GM19023 (cell line): ENCODE results near the gene ARL16.

Source experiments
- ATAC-seq: cut with Tn5 transposase; IDR thresholded peaks from one replicate; pipeline ENCODE4 v1.9.1; 2021; ENCODE audit warnings: mild to moderate bottlenecking, moderate library complexity; ENCODE audit not compliant: unreplicated experiment

The ARL16 gene

DNA sequence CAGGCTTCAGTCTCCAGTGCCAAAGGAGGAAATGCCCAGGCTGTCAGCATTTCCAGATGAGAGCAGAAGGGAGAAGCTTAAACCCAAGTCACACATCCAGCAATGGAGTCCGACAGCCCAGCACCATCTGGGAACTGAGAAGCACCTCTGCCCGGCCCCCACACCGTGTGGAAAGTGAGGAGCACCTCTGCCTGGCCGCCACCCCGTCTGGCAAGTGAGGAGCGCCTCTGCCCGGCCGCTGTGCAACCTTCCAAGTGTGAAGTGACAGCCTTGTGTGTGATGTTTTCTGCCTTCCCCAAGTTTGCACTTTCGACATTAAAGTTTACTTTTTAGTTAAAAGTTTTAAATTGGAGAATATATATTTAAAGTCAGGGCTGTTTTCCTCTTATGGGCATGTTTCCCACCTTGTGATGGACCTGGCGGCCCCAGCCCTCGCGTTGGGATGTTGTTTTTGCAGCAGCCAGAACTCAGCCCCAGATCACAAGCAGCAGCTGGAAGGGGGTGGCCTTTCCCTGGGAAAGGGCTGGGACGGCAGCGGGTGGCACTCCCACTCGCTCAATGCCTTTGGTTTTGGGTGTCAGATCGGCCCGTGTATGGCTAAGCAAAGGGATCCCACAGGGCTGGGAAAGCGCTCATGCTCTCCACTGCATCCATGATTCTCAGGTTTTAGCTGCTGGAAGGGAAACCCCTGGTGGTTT lies 9.9 kb downstream of the ARL16 start:
- no peak for ATAC-seq

DNA sequence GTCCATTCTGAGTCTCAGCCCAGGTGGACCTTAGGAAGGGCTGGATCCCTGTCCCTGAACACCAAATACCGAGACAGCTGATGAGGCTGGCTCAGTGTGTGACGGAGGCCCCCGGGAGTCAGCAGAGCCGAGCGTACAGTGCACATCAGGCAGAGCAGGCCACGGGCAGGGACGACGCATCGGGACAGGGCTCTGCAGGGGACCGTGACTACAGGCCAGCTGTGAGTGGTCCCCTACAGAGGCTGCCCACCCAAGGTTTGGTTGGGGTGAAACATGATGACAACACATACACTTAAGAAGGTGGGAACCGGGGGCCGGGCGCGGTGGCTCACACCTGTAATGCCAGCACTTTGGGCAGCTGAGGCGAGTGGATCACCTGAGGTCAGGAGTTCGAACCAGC lies 10.6 kb downstream of the ARL16 start:
- ATAC-seq, result no peak

DNA sequence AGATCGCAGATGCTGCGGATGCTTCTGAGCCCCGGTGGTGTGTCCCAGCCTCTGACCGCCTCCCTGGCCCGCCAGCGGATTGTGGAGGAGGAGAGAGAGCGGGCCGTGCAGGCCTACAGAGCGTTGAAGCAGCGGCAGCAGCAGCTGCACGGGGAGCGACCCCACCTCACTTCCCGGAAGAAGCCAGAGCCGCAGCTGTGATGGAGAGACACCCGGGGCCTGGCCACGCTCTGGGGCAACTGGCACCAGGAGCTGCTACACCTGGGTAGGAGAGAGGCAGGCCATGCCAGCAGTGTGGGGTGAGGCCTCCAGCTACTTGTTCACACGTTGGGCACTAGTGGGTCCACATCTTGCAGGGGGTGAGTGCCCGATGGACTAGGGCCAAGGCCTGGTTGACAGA lies 11.1 kb downstream of the ARL16 start:
- no peak for ATAC-seq

DNA sequence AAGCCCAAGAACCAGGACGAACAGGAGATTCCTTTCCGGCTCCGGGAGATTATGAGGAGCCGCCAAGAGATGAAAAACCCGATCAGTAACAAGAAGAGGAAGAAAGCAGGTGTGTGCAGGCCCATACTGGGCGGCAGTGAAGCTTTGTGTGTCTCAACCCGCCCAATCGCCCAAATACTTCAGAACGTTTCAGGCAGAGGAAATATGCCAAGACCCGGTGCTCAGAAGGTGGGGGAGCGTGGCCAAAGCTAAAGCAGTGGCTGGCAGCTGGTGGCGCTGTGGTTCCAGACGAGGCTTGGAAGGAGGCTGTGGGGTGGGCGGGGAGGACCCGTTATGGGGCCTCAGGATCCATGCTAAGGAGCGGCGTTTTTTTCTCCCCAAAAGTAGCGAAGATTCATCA lies 15.8 kb downstream of the ARL16 start:
- ATAC-seq, result no peak

DNA sequence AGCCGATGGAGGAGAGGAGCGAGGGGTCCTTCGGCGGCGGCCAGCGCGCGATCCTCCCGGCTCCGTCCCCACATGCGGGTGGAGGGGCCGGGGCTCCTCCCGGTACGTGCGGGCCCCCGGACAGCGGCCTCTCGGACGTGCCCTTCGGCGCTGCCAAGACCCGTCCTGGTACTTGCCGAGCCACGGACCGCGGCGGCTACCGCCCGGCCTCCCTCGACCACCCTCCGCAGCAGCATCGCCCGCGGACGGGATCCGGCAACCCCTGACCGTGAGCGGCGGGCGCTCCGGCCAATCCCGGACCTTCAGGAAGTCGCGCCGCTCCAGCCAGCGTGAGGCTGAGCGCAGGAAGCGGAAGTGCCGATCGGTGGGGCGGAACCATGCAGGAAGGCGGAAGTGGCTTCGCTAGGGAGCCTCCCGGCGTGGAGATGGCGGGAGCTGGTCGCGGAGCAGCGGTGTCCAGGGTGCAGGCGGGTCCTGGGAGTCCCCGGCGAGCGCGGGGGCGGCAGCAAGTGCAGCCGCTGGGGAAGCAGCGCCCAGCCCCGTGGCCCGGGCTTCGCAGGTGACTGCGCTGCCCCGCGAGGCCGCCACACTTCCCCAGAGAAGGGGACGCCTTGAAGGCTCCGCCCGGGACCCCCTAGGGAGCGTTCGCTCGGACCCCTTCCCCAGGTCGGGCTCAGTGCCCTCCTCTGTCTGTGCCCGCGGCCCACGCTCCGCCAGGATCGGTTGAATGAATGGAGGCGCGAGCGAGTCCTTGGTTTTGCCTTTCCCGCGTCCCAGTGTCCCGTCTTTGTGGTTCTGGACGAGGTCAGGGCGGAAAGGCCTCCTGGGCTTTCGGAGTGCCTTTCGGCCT lies 17.0 kb downstream of the ARL16 start, which contains the start of the genes CCDC137 and OXLD1:
Gene CCDC137, plus strand, starts transcription at position 396 of the 850 bp plus-strand sequence. Its CDS starts 30 bp downstream, at position 426.
Gene OXLD1, minus strand, starts transcription at position 264 of the 850 bp plus-strand sequence. Its CDS starts 28 bp downstream, at position 236.
- peak; percentile 89 for ATAC-seq

DNA sequence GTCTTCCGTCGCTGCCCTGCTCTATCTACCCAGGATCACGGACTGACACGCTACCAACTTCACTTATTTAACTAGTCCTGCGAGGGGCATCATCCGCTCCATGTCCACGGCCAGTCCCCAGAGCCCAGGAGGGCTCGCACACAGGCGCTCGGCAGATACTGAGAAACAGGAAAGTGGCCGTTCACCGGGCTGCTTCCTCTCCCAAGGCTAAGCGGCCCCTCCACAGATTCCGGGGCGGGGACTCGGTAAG lies 17.6 kb downstream of the ARL16 start:
- ATAC-seq, result peak; percentile 8

DNA sequence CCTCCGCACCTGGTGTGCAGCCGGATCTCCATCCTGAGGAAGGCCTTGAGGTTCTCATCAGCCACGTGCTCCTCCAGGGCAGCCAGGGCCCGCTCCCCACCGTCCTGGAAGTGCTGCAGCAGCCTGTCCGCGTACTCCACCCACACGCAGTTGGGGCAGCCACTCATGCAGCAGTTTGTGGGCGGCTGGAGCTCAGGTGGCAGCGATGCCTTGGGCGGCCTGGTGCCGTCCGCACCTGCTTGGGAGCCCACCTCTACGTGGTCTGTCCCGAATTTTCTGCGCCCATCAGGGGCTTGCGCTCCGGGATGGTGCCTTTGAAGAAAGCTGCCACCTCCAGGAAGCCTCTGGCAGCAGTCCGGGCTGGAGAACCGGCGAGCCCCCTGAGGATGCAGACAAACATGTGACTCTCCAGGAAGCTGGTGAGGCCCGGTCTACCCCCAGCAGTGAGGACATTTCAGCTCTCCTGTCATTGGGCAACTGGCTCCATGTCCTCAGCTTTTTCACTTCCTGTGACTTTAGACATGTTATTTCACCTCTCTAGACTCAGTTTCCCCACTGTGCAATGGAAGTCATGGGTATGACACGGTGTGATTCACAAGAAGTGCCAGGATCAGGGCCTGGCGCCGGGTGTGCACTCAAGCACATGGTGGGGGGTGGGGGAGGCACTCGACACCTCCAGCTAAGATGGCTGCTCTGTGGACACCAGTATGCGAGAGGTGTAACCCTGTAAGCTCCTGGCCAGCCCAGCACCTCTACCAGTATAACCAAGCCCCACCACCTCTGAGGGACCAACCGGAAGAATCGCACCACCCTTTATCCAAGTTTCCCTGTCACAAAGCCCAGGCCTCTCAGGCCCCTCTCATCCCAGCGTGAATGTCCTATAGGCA lies 18.1 kb downstream of the ARL16 start:
- no peak for ATAC-seq

DNA sequence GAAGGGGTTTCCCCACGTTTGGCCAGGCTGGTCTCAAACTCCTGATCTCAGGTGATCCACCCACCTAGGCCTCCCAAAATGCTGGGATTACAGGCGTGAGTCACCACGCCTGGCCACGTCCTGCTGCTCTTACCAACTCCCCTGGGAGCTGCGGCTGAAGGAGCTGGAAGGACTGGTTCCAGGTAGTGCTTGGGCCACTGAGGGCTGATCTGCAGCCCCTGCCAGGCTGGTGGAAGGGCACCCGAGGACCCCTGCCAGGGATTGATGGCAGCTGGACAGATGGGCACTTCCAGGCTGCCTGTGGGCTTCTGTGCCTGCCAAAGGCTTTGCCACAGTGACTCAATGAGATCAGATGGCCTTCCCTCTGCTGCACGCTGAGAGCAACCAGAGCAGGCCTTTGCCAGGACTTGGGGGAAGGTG lies 19.5 kb downstream of the ARL16 start:
- no peak for ATAC-seq

DNA sequence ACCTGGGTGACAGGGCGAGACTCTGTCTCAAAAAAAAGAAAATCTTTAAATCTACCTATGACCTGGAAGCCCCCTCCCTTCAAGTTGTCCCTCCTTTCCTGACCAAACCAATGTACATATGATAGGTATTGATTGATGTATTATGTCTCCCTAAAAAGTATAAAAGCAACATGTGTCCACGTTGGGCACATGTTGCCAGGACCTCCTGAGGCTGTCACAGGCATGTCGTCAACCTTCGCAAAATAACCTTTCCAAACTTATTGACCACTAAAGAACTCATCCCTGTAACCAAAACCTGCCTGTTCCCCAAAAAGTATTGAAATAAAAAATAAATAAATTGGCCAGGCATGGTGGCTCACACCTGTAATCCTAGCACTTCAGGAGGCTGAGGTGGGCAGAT lies 21.6 kb downstream of the ARL16 start:
- no peak for ATAC-seq

DNA sequence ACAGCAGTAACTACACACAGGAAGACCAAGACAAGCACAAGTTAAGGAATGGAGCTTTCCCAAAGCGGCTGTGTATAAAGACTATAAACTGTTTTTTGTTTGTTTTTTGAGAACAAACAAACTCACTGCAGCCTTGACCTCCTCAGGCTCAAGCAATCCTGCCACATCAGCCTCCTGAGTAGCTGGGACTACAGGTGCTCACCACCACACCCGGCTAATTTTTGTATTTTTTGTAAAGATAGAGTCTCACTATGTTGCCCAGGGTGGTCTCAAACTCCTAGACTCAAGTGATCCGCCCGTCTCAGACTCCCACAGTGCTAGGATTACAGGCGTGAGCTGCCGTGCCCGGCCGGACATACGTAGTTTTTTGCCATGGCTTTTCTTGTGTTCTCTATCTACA lies 23.2 kb downstream of the ARL16 start:
- ATAC-seq, result no peak

DNA sequence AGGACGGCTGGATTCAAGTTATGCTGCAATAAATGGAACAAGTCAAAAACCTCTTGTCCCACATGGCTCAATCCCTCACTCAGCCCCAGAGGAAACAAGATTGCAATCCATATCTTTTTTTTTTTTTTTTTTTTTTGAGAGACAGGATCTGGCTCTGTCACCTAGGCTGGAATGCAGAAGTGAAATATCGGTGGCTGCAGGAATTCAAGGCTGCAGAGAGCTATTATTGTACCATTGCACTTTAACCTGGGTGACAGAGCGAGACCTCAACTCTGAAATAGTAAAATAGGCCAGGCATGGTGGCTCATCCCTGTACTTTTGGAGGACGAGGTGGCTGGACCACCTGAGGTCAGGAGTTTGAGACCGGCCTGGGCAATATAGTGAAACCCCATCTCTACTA lies 24.6 kb downstream of the ARL16 start:
- no peak for ATAC-seq

DNA sequence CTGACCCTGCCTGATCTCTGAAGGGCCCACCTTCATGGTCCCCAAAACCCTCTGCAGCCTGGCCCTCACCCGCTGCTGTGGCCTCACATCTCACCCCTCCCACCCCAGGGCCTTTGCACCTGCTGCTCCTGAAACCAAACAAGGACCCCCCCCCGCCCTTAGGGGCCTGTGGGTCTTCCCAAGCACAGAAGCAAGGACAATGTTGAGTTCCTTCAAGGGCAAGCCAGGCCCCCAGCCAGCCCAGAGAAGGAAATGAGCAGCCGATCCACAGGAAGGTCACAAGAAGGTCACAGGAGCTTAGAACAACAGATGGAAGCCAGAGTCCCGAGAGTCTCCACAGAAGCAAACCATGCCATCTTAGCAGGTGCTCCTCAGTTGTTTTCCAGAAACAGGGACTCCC lies 26.8 kb downstream of the ARL16 start:
- no peak for ATAC-seq

DNA sequence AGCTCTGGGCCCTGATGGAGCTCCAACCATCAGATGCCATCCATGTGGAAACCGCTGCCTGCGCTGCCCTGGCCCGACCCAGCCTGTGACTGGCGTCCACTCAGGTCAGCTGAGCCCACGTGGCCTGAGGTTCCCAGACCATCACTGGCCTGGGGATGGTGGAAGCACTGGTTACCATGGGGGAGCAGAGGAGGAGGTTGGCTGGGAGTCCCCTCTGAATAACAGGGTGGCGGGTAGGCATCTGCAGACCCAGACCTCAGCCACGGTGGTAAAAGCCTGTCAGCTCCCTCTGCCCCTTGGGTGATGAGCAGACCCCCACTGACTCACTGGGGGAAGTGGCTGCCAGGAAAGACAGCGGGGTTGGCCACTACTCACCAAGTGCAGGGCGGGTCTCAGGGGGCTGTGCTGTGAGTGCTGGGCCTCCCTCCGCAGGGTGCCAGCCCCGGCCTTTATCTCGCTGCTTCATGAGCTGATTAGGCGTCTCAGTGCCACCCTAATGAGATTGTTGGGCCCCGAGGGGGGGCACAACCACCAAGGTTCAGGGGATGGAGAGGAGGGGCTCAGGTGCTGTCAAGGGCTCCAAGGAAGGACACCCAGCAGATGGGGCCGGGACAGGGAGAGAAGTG lies 27.4 kb downstream of the ARL16 start, which contains the start of gene PDE6G:
Gene PDE6G, minus strand, starts transcription at position 425 of the 626 bp plus-strand sequence. CDS start 3,237 bp downstream, outside the sequence.
- ATAC-seq, result no peak

DNA sequence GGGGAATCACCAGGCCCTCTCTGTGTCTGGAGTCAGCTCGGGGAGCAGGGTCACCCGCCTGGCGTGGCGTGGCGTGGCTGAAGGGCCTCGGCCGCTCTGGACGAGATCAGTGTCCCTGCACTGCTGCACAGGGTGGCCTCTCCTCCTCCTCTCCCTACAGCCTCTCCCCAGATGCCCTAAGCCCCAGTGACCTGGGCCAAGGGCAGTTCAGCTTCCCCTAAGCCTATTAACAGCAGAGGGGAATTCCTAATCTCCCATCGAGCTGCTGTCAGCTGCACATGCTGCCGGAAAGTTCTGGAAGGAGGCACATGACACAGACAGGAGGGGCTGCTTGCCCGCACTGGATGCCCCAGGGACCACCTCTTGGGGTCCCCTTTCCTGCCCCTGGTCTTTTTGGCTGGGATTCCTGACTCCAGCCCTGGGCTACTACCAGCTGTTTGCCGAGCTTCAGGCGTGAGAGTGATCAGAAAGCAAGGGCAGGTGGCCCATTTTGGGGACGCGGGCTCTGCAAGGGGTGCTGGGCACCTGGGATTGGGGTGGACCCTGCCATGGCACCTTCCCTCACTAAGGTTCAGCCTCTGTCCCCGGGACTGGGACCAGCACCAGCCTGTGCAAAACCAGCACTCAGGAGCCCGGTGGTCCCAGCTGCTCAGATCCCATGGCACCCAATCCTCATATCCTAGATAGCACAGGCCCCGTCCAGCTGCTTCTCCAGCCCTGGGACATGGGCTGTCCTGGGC lies 28.0 kb downstream of the ARL16 start:
- ATAC-seq, result no peak

DNA sequence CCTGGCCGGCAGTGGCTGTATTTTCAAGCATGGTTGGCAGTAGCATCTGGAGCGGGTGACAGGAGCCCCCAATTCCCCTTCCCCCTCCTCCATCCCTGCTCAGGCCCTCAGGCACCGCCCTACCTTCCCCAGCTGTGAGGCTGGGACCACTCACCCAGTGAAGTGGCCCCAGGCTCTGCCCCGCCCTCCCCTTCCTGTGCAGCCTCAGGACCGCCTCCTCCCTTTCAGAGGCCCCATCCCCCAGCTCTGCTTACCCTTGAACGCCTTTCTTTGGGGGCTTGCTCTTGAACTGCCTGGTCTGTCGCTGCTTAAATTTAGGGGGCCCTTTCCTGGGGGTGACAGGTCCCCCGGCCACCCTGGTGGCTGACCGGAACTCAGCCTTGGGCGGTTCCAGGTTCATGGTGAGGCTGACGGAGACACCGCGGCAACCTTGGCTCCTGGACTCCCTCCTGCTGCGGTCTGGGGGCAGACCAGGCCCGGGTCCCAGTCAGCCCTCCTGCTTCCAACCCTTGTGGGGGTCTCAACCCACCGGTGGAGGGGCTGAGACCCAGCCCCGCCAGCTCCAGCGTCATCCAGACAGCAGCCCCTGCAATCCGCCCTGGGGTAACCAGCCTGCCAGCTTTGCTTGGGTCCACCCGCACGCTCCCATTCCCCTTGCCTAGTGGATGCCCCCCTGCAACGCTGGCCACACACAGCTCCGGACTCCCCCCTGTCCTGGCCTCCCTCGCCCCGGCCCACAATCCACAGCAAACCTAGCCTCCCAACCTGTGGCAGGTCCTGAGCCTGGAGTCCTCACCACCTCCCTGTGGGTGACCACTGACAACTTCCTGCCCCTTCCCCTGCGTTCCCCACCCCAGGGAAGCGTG lies 30.5 kb downstream of the ARL16 start:
- no peak for ATAC-seq

DNA sequence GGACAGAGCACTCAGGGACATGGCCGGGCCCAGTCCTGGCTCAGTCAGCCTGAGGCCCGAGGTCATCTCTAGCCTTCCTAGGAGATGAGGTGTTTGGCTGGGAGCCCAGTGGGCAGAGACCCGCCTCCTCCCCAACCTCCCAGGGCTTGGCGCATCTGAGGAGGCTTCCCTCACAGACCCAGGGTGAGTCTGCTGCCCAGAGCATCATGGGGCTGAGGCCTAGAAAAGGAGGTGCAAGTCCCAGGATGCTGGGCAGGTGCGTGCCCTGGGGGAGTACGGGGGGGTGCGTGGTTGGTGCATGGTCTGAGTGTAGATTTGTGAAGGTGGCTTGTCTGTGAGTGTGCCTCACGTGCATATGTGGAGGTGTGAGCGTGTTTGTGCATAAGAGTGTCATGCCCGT lies 31.9 kb downstream of the ARL16 start:
- ATAC-seq, result no peak

DNA sequence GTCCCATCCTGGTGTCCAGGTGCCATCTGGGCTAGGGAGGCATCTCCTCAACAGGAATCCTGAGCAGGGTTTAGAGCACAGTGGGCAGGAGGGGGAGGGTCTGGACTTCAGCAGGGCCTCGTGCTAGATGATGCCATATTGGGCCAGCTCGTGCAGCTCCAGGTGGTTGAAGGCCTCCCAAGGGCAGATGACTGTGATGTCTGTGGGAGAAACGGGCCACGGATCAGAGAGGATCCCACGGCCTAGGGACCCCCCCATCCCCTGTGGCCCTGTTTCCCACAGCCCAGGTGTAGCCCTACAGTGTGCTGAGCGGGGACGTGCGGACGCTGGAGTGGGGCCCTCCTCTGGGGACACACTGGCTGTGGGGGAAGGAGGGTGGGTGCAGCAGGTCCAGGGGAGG lies 32.6 kb downstream of the ARL16 start:
- ATAC-seq, result no peak

DNA sequence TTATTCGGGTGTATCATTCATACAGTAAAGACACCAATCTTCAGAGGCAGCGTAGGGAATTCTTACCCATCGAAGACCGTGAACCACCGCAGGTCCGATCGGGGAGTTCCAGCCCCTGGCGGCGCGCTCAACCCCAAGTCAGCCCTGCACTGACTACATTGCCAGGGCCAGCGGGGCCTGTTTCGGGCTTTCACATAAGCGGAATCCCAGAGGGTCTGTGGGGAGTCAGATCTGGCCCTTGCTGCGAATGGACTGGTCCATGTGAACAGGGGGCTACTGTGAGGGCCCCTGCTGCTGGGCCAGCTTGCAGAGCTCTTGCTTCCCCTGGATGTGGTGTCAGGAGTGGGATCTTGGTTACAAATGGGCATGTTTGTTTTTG lies 34.9 kb downstream of the ARL16 start:
- no peak for ATAC-seq

DNA sequence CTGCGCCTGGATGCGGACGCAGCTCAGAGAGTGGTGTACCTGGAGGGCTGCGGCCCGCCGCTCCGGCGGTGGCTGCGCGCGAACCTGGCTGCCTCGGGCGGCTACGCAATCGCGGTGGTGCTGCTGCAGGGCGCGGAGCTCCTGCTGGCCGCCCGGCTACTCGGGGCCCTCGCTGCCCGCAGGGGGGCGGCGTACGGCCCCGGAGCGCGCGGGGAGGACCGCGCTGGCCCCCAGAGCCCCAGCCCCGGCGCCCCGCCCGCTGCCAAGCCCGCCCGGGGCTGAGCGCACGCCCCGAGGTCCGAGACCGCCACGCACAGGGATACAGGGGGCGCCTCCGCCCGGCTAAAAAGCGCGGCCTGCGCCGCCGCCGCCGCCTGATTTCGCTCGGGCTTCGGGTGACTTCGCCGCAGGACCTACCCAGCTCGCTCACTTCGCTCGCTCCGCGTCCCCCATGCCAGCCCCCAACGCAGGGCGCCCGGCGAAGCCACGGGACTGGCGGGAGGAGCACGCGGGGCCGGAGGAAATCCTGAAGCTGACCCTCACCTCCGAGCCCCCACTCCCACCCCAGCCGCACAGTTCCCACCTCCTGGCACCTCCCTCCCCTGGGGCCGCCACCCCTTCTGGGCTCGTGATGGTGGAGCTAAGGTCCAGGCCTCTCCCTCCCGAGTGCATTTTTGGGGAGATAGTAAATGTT lies 35.4 kb downstream of the ARL16 start:
- no peak for ATAC-seq
